ACHN (cell line): ENCODE data around the gene TNF.
"Not testable (repeated sequence)": the region's sequence is repeated elsewhere in the genome, so short reads cannot be mapped to it uniquely, and the experiment has no call there.

ENCODE experiments used
- DNase-seq: peaks from one replicate; pipeline ENCODE4 v3.0.0-alpha.2; 2015
- in situ Hi-C: cut with HindIII; loops from 2 replicates; pipeline ENCODE4 v1.10.0; 2017; ENCODE audit warnings: low sequenced_read_pairs, low pct_ligation_motif_present, low pct_unique_long_range_greater_than_20kb

TNF gene

DNA sequence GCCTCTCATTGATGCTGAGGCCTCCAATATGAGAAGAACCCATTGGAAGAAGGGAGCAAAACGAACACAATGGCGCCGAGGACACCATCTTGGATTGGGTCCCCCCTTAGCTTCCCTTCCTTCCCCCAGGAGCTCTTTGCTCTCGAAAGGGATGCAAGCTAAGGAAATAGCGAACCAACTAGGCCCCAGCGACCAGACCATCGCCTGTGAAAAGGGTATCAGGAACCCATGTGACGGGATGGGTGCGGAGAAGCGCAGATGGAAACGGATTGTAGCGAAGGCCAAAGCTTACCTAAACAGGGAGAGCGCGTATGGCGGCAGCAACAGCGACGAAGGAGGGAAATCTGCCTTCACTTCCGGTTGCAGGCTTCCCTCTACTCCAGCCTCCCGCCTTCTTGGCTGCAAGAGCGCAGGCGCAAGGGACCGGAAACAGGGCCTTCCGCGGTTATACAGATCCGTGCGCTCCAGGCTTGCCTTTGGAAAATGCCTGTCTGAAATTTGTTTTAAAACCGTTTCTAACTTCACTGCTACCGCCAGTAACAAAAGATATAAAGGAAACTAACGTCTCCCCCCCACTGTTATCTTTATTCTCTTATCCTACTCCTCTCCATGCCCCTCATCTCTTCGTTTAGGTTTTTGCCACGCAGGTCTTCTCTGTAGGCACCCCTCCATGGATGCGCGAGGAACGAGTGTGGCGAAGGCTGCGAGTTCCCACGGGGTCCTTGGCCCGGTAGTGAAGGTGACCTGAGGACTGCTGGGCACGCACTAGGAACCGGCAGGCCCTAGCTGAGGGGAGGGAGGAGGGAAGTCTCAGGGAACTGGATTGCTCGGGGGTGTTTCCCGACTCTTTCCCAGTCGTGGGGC lies 33.5 kb upstream of the TNF start, which contains the start of gene DDX39B:
DDX39B (minus strand) TSS at position 346 of the 864 bp plus-strand sequence. CDS start 1,471 bp downstream, outside the sequence.
- in situ Hi-C loops, result no loop called here
- DNase-seq, result peak; percentile 95

DNA sequence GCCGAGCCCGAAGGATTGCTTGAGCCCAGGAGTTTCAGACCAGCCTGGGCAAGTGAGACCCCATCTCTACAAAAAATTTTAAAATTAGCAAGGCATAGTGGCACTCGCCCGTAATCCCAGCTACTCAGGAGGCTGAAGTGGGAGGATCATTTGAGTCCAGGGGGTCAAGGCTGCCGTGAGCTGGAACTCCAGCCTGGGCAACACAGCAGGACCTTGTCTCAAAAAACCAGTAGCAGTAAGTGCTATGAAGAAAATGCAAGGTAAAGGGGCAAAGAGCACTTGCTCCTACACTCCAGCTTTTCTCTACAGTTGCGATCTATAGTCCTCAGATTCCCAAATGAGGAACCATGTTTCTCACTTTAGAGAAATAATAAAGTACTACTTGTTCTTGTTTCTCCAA lies 31.7 kb upstream of the TNF start:
- in situ Hi-C loops, result no loop called here
- DNase-seq, result no peak

DNA sequence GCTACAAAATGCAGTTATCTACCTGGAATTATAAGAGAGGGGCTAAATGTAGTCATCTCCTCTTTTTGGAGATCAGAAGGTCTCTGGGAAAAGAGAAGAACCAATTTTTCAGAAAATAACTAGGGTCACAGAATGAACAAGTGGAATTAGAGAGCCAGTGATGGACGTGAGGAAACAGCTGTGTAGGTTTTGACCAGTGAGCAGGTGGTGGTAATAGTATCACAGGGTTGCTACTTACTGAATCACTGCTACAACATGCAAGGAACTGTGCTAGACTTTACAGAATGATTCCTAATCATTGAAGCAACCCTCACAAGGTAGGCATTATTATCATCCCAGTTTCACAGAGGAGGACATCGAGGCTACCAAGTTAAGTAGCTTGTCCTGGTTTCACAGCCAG lies 30.7 kb upstream of the TNF start:
- in situ Hi-C loops, result no loop called here

DNA sequence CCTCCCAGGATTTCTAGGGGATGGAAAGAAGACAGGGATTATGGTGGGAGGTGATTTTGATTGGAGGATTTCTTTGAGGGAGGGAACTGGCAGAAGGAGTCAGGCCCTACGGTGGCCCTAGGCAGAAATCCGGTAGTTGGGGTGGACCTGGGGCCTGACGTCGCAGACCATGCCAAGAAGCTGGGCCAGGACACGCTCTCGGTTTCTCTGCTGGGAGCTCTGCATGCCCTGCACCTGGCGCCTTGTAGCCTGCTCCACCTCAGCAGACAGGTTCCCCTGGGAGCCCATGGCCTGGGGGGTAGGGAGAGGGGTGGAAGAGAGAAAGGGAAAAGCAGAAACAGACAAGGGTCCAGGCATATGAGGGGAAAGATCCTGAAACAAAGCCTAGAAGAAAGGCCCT lies 30.1 kb upstream of the TNF start:
- no peak for DNase-seq
- in situ Hi-C loops, result no loop called here

More for the DNA sequence above, 30.7 kb upstream of the TNF start:
- no peak for DNase-seq

DNA sequence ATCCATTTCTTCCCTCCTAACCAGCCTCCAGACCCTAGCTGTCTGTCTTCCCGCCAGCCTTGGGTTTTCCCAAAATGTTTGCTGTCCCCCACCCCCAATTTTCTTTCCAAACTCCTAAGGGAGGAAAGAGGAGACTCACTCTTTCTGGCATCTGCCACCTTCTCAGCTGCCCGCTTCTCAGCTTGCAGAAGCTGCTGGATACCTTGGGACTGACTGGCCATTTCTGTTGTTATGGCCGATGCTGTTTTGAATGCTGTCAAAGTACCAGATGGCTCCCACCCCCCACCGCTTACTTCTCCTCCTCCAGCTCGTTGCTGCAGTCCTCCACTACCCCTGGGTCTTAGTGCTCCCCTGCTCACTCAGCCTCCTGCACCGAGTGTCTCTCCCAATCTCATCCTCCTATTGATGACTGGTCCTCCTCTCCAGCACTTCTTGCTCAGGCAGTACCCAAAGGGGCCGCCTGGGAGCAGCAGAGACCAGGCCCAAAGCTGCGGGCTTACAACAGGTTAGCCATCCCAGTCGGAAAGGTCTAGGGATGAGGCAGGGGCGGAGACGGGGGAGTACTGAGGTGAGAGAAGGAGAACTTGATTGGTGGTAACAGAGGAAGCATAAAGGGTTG lies 28.9 kb upstream of the TNF start, which contains the start of gene ATP6V1G2:
ATP6V1G2 (minus strand) TSS at position 270 of the 619 bp plus-strand sequence; CDS start at position 221, 49 bp downstream.
- in situ Hi-C loops, result no loop called here
- DNase-seq, result peak; percentile 84

DNA sequence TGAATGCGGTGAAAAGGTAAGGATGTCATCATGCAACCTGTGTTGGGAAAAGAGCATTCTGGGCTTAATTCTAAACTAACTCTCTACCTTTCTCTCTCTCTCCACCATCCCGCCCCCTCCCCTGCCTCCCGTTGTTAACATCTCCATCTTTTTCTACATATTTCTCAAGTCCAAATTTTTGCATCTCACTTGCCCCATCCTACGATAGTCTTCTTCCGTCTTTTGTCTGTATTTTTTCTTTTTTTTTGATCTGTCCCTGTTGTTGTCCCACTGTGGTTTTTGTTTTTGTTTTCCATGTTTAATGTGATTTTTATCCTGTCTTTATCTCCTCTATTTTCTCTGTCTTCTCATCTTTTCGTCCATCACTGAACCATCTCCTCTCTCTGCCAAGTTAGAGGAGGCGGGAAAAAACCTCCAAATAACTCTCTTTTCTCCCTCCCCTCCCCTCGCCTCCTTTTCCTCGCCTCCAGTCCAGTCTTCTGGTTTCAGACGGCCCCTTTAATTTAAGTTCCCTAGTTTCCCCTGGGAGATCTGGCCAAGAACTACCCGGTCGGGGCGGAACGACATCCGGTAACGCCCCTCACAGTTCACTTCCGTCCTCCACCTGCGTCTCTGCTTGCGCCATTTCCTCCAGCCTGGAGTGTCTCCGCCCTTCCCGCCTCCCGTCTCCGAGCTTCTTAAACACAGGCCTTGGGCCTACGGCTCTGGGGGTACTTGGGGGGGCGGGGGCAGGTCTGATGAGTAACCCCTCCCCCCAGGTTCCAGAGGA lies 28.2 kb upstream of the TNF start, which contains the start of gene NFKBIL1:
NFKBIL1 (plus strand) TSS at position 651 of the 769 bp plus-strand sequence; CDS start at position 738, 87 bp downstream.
- peak; percentile 95 for DNase-seq
- in situ Hi-C loops, result no loop called here

DNA sequence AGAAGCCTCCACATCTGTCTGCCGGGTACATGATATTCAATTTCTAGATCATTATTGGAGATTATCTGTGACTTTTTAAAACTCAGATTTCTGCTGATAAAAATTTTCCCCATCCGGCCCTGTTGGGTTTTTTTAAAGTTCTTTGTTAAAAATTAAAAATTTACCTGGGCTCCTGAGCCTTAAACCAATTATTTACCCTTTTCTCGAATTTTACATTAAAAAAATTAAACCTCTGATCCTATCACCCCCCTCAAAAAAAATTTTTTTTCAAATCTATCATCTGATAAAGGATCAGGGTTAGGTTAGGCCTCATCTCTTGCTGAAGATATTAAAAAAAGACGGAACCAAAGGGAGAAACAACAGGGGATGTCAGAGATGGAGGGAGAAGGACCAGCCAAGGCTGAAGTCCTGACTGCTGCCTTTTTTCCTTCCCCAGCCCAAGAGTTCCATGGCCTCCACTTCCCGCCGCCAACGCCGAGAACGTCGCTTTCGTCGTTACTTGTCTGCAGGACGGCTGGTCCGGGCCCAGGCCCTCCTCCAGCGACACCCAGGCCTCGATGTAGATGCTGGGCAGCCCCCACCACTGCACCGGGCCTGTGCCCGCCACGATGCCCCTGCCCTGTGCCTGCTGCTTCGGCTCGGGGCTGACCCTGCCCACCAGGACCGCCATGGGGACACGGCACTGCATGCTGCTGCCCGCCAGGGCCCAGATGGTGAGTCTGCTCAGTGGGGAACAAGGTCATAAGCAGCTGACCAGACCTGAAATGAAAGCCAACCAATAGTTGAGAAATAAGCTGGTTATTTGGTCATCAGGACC lies 27.4 kb upstream of the TNF start:
- DNase-seq, result no peak
- in situ Hi-C loops, result no loop called here

DNA sequence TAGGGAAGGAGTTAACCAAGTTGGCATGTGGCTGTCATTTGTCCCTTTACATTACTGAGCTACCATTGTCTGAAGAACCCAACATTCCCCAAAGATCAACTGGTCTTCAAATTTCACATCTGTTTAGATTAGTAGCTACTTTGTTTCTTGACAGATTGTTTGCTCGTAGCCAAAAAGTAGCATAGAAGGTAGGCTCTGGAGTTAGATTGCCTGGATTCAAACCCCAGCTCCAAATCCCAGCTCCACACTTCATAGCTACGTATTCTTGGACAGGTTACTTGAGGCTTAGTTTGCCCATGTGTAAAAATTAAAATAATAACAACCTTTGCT lies 26.9 kb upstream of the TNF start:
- no peak for DNase-seq
- in situ Hi-C loops, result no loop called here

DNA sequence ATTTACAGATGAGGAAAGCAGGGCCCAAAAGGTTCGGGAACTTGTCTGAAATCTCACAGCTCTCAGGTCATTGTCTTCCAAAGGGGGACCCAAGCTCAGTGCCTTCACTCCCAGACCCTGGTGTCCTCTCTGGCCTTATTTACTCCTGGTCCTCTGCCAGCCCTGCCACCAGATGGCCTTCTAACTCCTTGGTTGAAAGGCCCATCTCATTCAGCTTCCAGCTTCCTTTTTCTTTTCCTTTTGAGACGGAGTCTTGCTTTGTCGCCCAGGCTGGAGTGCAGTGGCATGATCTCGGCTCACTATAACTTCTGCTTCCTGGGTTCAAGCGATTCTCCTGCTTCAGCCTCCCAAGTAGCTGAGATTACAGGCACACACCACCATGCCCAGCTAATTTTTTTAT lies 24.0 kb upstream of the TNF start:
- in situ Hi-C loops, result not testable (repeated sequence)
- DNase-seq, result peak; percentile 55

DNA sequence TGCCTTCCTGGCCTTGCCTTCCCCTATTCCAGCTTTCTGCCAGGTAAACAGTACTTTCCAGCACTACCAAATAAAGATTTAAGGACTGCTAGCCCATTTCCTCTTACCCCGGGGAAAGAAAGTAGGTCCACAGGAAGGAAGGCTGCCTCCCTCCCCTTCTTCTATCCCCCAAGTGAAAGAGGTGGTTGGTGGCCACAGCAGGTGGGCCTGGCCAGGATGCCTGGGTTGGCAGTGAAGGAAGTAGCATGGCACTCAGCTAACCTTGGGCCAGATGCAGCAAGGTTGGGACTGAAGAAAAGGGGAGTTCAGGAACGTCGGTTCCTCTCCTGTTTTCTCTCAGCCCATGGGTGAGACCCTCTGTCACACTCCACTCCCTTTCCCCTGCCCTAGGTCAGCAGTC lies 19.1 kb upstream of the TNF start:
- in situ Hi-C loops, result no loop called here
- DNase-seq, result no peak

DNA sequence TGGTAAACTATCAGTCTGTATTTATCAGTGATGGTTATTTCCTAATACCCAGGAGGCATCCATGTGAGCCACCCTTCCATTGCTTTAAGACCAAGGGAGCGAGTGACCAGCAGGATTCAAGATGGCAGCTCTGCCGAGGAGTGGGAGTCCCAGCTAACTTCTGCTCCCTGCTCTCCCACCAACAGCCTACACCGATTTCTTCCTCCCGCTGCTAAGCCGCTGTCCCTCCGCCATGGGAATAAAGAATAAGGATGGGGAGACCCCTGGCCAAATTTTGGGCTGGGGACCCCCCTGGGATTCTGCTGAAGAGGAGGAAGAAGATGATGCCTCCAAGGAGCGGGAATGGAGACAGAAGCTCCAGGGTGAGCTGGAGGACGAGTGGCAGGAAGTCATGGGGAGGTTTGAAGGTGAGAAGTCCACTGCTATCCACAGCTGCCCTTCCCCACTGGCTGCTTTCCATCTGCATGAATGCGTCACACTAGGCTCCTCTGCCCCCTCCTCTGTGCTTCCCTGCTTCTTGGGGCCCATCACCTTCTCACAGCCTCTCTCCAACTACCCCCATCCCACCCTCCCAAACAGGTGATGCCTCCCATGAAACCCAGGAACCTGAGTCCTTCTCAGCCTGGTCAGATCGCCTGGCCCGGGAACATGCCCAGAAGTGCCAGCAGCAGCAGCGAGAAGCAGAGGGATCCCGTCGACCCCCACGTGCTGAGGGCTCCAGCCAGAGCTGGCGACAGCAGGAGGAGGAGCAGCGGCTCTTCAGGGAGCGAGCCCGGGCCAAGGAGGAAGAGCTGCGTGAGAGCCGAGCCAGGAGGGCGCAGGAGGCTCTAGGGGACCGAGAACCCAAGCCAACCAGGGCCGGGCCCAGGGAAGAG lies 17.7 kb upstream of the TNF start:
- DNase-seq, result no peak
- in situ Hi-C loops, result no loop called here

DNA sequence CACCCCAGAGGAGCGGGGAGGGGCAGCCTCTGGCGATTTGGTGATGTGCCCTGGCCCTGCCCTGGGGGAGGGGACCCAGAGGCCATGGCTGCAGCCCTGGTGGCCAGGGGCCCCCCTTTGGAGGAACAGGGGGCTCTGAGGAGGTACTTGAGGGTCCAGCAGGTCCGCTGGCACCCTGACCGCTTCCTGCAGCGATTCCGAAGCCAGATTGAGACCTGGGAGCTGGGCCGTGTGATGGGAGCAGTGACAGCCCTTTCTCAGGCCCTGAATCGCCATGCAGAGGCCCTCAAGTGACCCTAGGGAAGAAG lies 17.1 kb upstream of the TNF start:
- in situ Hi-C loops, result no loop called here
- no peak for DNase-seq

DNA sequence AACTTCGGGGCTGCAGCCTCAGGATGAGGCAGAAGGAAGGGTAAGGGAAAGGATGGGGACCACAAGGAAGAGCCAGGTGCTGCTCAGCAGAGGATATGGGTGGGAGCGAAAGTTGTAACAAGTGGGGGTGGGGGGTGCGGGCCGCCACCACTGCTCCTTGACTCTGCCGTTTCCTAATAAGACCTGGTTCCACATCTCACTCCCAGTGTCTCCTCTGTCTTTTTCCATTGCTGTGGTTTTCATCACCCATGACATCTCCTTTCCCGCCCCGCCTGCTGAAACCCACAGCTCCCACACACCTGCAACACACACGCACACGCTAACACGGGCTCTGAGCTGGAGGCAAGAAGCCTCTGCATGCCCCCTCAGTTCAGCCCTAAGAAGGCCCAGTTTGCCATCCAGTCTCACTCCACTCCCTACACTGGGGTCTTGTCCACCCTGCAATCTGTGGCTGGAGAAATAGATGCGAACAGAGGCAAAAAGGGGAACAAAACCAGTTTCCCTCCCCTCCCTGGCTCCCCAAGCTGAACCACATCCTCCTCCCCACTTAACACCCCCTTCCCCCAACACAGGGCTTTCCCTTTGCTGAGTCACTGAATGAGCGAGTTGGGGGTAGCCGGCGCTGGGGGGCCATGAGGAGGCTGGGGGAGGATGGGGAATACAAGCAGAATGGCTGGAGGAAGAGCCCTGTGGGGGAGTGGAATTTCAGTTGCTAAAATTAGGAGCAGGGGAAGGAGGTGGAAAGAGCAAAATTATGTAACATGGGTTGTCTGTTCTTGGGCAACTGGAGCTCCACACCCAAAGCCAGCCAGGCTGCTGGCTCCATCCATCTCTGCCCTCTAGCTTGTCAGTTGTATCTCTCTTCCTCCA lies 16.5 kb upstream of the TNF start:
- in situ Hi-C loops, result no loop called here
- DNase-seq, result no peak

DNA sequence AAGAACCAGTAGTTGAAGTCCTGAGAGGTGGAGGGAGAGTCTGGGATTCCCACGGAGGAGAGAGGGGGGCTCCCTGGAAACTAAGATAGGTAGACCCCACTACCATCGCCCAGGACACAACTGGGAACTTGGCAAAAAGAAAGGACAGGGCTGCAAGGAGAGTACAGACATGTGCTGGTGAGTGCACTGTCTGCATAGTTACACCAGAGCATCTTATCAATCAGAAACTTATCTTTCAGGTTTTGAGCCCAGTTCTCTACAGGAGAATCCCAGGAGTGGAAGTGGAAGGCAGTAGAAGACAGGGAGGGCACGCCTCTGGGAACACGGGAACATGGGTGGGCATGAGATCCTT lies 15.8 kb upstream of the TNF start:
- in situ Hi-C loops, result no loop called here
- DNase-seq, result no peak

DNA sequence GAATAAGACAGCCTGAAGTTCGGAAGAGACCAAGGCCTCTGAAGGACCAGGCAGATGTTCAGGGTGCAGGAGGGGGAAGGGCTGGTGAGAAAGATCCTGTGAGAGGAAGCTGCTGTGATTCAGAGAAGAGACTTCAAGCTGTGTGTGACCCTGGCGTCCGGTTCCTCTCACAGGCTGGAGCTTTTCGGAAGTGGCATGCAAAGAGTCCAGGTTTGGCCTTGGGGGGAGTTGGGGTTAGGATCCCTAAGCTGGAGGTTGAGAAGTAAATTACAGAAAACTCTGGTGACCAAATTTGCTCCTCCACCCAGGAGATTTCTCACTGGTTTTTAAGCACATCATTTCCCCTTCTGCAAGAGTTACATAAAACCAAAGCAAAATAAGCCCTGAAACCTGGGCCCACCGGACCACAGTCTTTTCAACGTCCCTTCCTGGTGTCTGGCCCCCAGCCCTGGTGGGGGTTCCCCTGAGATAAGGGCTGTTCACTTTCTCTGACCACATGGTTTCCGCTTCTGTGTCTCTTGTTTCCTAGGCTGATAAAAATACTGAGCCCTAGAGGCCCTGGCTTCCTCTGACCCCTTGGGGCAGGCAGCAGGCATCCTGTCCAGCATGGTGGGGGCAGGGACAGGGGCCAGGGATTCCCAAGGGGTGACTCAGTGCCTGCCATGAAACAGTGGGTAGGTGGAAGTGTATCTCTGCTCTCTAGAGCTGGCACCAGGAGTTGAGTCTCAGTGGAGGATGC lies 15.2 kb upstream of the TNF start:
- peak; percentile 81 for DNase-seq

DNA sequence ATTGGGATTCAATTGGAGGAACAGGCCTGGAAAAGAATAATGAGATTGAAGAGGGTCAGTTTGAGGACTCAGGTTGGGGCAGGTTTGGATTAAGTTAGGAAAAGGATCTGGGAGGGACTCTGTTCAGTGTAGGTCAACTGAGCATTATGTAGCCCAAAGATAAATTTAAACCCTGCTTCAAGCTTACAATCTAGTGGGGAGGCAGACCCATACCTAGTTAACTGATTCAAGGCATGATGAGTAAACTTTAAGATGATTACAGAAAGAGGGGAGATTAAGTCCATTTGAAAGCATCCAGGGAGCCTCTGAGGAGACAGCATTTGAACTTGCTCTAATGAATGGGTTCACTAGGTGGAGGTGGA lies 14.7 kb upstream of the TNF start:
- in situ Hi-C loops, result no loop called here
- DNase-seq, result no peak

More for the DNA sequence above, 15.2 kb upstream of the TNF start:
- in situ Hi-C loops, result no loop called here
